CD14-positive monocyte (primary cell): ENCODE measurements around the gene VGLL3. TPM values are rescaled to one million over a fixed set of nuclear protein-coding genes. Genes with fewer than 3 reads are reported as not detected.

Source experiments
- DNase-seq, 3 donors: peaks; one replicate each; pipeline ENCODE4 v3.0.0-alpha.2; 2011 to 2022
- H2AFZ ChIP-seq: 2 replicates; pipeline ENCODE4 v1.6.0; 2012; ENCODE audit warnings: mild to moderate bottlenecking, low read depth, low read length, inconsistent platforms; ENCODE audit not compliant: insufficient read depth, poor library complexity, severe bottlenecking
- H3K27ac ChIP-seq, 2 donors: 1 replicate in 1 of 2; 2 replicates in 1 of 2; pipeline ENCODE4 v1.5.1; 2012 to 2013; ENCODE audit warnings: low read length in 2 of 2, control low read depth in 1 of 2, inconsistent platforms in 1 of 2, low read depth in 1 of 2, mild to moderate bottlenecking in 1 of 2
- H3K27me3 ChIP-seq, 2 donors: one replicate each; pipeline versions ENCODE4 v1.6.0 to v1.6.1; 2011 to 2013; ENCODE audit warnings: low read length in 2 of 2; ENCODE audit not compliant: control insufficient read depth in 2 of 2, insufficient read depth in 2 of 2
- H3K36me3 ChIP-seq, 2 donors: replicated peaks in 1 of 2; 1 replicate in 1 of 2; 2 replicates in 1 of 2; pipeline versions ENCODE4 v1.5.1 to v1.6.1; 2012 to 2013; ENCODE audit warnings: low read length in 2 of 2, control low read depth in 1 of 2, inconsistent platforms in 1 of 2, mild to moderate bottlenecking in 1 of 2; ENCODE audit not compliant: insufficient read depth in 2 of 2, control insufficient read depth in 1 of 2
- H3K4me1 ChIP-seq, 2 donors: 1 replicate in 1 of 2; 2 replicates in 1 of 2; pipeline versions ENCODE4 v1.5.1 to v1.6.1; 2012 to 2013; ENCODE audit warnings: low read length in 2 of 2, control low read depth in 1 of 2, inconsistent platforms in 1 of 2, mild to moderate bottlenecking in 1 of 2, moderate library complexity in 1 of 2; ENCODE audit not compliant: insufficient read depth in 2 of 2, control insufficient read depth in 1 of 2
- H3K4me2 ChIP-seq: replicated peaks from 2 replicates; pipeline ENCODE3; 2012; ENCODE audit warnings: low read length, moderate library complexity, mild to moderate bottlenecking; ENCODE audit not compliant: poor library complexity, severe bottlenecking; ENCODE audit errors: extremely low read depth
- H3K4me3 ChIP-seq, 3 experiments: fragments of 200-600 bp in 1 of 3; sonication (generic) in 1 of 3; replicated peaks in 1 of 3; 1 replicate in 2 of 3; 2 replicates in 1 of 3; pipeline ENCODE4 v1.5.1; 2011 to 2013; ENCODE audit warnings: low read length in 3 of 3, mild to moderate bottlenecking in 3 of 3, control low read depth in 2 of 3, low read depth in 2 of 3, inconsistent platforms in 1 of 3, moderate library complexity in 1 of 3
- H3K79me2 ChIP-seq: 2 replicates; pipeline ENCODE4 v1.6.0; 2012; ENCODE audit warnings: mild to moderate bottlenecking, control low read depth, inconsistent platforms, low read length, moderate library complexity; ENCODE audit not compliant: insufficient read depth
- H3K9ac ChIP-seq: 2 replicates; pipeline ENCODE4 v1.6.0; 2017; ENCODE audit warnings: low read length, mild to moderate bottlenecking; ENCODE audit not compliant: insufficient read depth, poor library complexity, severe bottlenecking
- H3K9me3 ChIP-seq, 2 donors: replicated peaks in 1 of 2; 1 replicate in 1 of 2; 2 replicates in 1 of 2; pipeline versions ENCODE4 v1.5.1 to v1.6.1; 2012 to 2013; ENCODE audit warnings: low read length in 2 of 2, control low read depth in 1 of 2; ENCODE audit not compliant: control insufficient read depth in 1 of 2, insufficient read depth in 1 of 2
- H4K20me1 ChIP-seq: 2 replicates; pipeline ENCODE4 v1.6.0; 2012; ENCODE audit warnings: mild to moderate bottlenecking, low read length, control low read depth, moderate library complexity; ENCODE audit not compliant: insufficient read depth
- H3K27ac Mint-ChIP-seq, 7 donors: one replicate each; pipeline ENCODE4 v1.8.0; 2020; ENCODE audit warnings: mild to moderate bottlenecking in 7 of 7, mixed read lengths in 7 of 7, moderate library complexity in 6 of 7, inconsistent platforms in 2 of 7
- H3K27me3 Mint-ChIP-seq, 3 donors: one replicate each; pipeline ENCODE4 v1.8.0; 2021 to 2022; ENCODE audit warnings: low read depth in 3 of 3, mild to moderate bottlenecking in 3 of 3, mixed read lengths in 3 of 3, moderate library complexity in 3 of 3, inconsistent platforms in 1 of 3
- H3K36me3 Mint-ChIP-seq, 2 donors: one replicate each; pipeline ENCODE4 v1.8.0; 2020; ENCODE audit warnings: mixed read lengths in 2 of 2, inconsistent platforms in 1 of 2, mild to moderate bottlenecking in 1 of 2
- H3K4me1 Mint-ChIP-seq: one replicate; pipeline ENCODE4 v1.8.0; 2020; ENCODE audit warnings: mild to moderate bottlenecking, mixed read lengths
- H3K4me3 Mint-ChIP-seq, 2 donors: one replicate each; pipeline ENCODE4 v1.8.0; 2020; ENCODE audit warnings: mild to moderate bottlenecking in 2 of 2, mixed read lengths in 2 of 2, moderate library complexity in 1 of 2
- H3K9me3 Mint-ChIP-seq, 7 donors: one replicate each; pipeline ENCODE4 v1.8.0; 2020 to 2022; ENCODE audit warnings: mixed read lengths in 7 of 7, mild to moderate bottlenecking in 6 of 7, moderate library complexity in 6 of 7, inconsistent platforms in 2 of 7
- WGBS: methylation state at CpG from one replicate; pipeline ENCODE4 v1.1.5; 2013; ENCODE audit warnings: missing lambda C conversion rate; ENCODE audit not compliant: insufficient coverage; 5-methylcytosine and 5-hydroxymethylcytosine counted together
- intact Hi-C, 2 donors: fragments of 100-400 bp; cut with micrococcal nuclease; formaldehyde crosslinking; loops; one replicate each; pipeline versions ENCODE4 v1.15.0 to v1.15.1; 2023
- polyA plus RNA-seq, 3 donors: library from polyadenylated mRNA; depleted of rRNA in 1 of 3; unstranded in 2 of 3; stranded (reverse) in 1 of 3; fragments of 300-500 nt in 2 of 3; fragments of >200 nt in 1 of 3; fragmentation: Illumina TruSeq in 2 of 3; gene quantifications; 1 replicate in 2 of 3; 2 replicates in 1 of 3; pipeline ENCODE4 v1.2.3, GENCODE V29; 2012 to 2021
- TF ChIP-seq, protein P1 (sequence below): fragments of 200-600 bp; IDR thresholded peaks from one replicate; pipeline ENCODE4 v1.8.0; 2022; ENCODE audit warnings: antibody characterized with exemption, mild to moderate bottlenecking

Gene VGLL3
- polyA plus RNA-seq, 3 donors = not detected

DNA sequence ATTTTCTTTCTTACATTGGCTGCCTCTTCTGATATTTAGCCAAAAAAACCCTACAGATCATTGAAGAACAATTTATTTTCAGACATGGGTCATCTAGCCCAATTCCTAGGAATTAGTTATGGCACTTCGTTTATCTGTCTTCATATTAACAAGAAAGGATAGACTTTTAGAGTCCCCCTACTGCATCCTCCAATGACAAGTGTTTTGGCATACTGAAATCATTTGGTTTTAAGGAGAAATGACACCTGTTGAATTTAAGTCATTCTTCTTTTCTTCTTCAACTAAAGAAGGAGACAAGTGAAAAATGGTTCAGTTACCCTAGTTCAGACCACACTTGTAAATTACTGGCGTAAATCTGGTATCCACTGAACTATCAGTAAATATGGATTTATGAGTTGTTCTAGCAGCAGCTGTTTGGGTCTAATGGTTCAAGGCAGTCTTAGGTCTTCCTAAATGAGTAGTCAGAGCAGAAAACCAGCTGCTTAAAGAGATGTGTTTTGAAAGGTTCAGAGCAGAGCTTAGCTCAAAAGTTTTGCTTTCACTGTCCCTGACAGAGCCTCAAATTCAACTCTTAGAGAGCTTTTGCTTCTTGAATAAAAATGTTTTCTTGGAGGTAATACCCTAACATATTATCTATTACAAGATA, 5.6 kb downstream of the VGLL3 start:
- Histone ChIP-seq H3K9me3 (peaks cover 0 to 3% of the 10 kb centered on the region in 2 donors), H4K20me1 (no peaks in the 10 kb centered on the region), H3K4me3 (no peak overlapping the region), H3K27ac (no peak overlapping the region), H3K27me3 (peaks cover 18 to 28% of the 10 kb centered on the region in 2 donors), H3K9ac (no peak overlapping the region), H3K36me3 (no peaks in the 10 kb centered on the region), H3K4me1 (peaks cover 0 to 2% of the 10 kb centered on the region in 2 donors), H2AFZ (no peak overlapping the region), H3K4me2 (no peak overlapping the region), H3K79me2 (no peaks in the 10 kb centered on the region)
- no CpG with 5 or more reads among the region's 2 CpGs for WGBS
- Mint-ChIP-seq H3K4me3 (no peak overlapping the region), H3K27me3 (peaks cover 14 to 23% (median 23%) of the 10 kb centered on the region in 3 donors), H3K4me1 (peaks cover 3% of the 10 kb centered on the region), H3K27ac (no peak overlapping the region), H3K9me3 (peaks cover 0 to 6% (median 2%) of the 10 kb centered on the region in 7 donors), H3K36me3 (no peaks in the 10 kb centered on the region)
- no peak for DNase-seq
- intact Hi-C loops = no loop called here
- TF ChIP-seq, protein P1, sequence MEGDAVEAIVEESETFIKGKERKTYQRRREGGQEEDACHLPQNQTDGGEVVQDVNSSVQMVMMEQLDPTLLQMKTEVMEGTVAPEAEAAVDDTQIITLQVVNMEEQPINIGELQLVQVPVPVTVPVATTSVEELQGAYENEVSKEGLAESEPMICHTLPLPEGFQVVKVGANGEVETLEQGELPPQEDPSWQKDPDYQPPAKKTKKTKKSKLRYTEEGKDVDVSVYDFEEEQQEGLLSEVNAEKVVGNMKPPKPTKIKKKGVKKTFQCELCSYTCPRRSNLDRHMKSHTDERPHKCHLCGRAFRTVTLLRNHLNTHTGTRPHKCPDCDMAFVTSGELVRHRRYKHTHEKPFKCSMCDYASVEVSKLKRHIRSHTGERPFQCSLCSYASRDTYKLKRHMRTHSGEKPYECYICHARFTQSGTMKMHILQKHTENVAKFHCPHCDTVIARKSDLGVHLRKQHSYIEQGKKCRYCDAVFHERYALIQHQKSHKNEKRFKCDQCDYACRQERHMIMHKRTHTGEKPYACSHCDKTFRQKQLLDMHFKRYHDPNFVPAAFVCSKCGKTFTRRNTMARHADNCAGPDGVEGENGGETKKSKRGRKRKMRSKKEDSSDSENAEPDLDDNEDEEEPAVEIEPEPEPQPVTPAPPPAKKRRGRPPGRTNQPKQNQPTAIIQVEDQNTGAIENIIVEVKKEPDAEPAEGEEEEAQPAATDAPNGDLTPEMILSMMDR = no peak

GRCh38 chr3:86984271-86984670, 6.7 kb downstream of the VGLL3 start:
- Mint-ChIP-seq H3K4me3 (no peak overlapping the region), H3K27me3 (peaks cover 6 to 14% (median 14%) of the 10 kb centered on the region in 3 donors), H3K27ac (no peak overlapping the region), H3K9me3 (no peaks in the 10 kb centered on the region), H3K4me1 (no peaks in the 10 kb centered on the region), H3K36me3 (no peaks in the 10 kb centered on the region)
- H3K4me3 ChIP-seq = no peak overlapping the region
- DNase-seq = no peak
- TF ChIP-seq, protein P1 = no peak
- H3K36me3 ChIP-seq = no peaks in the 10 kb centered on the region
- no CpG with 5 or more reads among the region's 2 CpGs for WGBS
- no peaks in the 10 kb centered on the region for H3K4me1 ChIP-seq
- H2AFZ ChIP-seq = no peak overlapping the region
- H4K20me1 ChIP-seq = no peaks in the 10 kb centered on the region
- H3K9ac ChIP-seq = no peak overlapping the region
- H3K27me3 ChIP-seq = peaks cover 8 to 18% of the 10 kb centered on the region in 2 donors
- intact Hi-C loops = no loop called here
- no peak overlapping the region for H3K4me2 ChIP-seq
- H3K79me2 ChIP-seq = no peaks in the 10 kb centered on the region
- H3K27ac ChIP-seq = no peak overlapping the region
- H3K9me3 ChIP-seq = no peaks in the 10 kb centered on the region
